Loucy (cell line): ENCODE data around the gene HPCA.

Source experiments
- CTCF ChIP-seq: fragments of 200-600 bp; sonication (generic); conservative IDR thresholded peaks from 2 replicates; pipeline ENCODE4 v1.5.1; 2014; ENCODE audit warnings: mild to moderate bottlenecking, antibody characterized with exemption, low read length
- EZH2phosphoT487 ChIP-seq: fragments of 200-600 bp; IDR thresholded peaks from 2 replicates; pipeline ENCODE4 v1.6.1; 2018; ENCODE audit warnings: antibody characterized with exemption, mild to moderate bottlenecking, moderate library complexity, borderline replicate concordance

GRCh38 chr1:32892368-32893197 lies 6.3 kb downstream of the HPCA start:
- no peak for TF ChIP-seq EZH2phosphoT487
- no peak for TF ChIP-seq CTCF
